ENCODE measurements around the gene TSPY2.
"Not testable (repeated sequence)": the region's sequence is repeated elsewhere in the genome, so short reads cannot be mapped to it uniquely, and the experiment has no call there.

The TSPY2 gene, protein sequence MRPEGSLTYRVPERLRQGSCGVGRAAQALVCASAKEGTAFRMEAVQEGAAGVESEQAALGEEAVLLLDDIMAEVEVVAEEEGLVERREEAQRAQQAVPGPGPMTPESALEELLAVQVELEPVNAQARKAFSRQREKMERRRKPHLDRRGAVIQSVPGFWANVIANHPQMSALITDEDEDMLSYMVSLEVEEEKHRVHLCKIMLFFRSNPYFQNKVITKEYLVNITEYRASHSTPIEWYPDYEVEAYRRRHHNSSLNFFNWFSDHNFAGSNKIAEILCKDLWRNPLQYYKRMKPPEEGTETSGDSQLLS

DNA sequence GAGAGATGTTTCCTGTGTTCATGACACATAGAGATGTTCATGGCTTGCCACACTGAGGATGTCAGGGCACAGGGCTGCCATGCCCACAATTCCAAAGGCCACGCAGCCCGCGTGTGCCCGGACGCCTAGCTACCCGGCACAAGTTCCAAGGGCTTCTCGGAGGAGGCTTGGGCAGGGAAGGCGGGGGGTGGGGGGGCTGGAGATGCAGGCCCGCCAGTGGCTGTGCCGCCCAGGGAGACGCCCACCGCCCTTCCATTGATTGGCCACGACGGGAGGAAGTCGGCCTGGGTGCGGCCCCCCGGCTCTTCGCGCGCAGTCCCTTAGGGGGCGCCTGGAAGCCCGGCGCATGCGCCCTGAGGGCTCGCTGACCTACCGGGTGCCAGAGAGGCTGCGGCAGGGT is at the start of gene TSPY2:
Gene TSPY2, plus strand, starts transcription at position 301 of the 400 bp plus-strand sequence. Its CDS starts 46 bp downstream, at position 347.
- DNase-seq (ENCODE audit: low spot score), result not testable (repeated sequence)

DNA sequence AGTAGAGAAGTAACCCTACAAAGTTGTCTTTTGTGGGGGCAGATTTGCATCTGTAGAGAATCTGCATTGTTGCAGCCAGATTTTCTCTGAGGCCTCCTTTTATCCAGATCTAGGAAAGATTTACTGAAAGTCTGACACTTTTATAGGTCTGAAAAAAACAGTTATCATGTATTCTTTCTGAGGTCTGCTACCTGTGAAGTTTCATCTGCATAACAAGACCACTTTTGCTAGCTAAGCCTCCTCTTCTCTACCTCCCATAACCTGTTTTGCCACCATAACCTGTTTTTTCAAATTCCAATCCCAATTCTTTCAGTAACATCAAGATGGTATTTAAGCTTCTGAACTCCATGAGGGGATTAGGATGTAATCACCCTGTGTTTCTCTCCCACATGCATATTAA is 36.5 kb upstream of the TSPY2 start:
- DNase-seq (ENCODE audit: low spot score), result not testable (repeated sequence)

DNA sequence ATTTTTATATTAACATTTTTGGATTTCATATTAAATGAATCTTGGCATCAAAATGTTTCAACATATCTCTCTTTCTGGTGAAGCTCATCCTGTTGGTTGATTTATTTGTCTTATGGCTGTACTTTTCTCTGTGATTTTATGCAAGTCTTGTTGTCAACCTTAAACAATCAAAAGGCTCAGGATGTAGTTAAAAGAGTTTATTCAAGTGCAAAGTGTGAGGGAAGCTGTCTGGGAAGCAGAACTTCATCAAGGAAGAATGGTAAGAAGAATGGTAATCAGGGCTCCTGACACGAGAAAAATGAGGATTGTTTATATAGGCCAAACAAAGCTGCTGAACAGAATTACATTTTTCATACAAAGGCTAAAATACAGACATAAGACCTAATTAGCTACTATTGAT is 29.0 kb upstream of the TSPY2 start:
- not testable (repeated sequence) for DNase-seq (ENCODE audit: low spot score)

DNA sequence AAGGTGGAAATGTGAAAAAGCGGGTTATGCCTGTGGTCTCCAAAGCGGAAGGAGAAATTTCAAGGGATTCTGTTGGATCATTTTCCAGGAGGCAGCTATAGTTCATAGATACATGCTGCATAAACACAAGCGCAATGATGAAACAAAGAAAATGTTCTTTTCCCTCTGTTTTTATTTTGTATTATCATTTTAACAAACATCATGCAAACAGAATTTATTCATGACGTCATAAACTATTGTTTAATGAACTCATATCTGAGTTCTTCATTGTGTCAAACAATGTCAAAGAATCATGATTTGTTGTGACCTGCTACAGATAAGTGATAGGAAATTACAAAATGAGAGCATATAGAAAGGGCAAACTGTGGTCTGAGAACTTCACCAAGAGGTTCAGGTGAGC is 23.8 kb downstream of the TSPY2 start:
- DNase-seq (ENCODE audit: low spot score), result not testable (repeated sequence)
